WTC11 (cell line): Measurements from ENCODE around the gene PEX6. TPM values are rescaled to one million over a fixed set of nuclear protein-coding genes. Genes with fewer than 3 reads are reported as not detected.
A peak's percentile ranks its signal among the peaks of the same experiment; 100 is the strongest.

Experiments used
- ATAC-seq: fragments of 200-7000 bp; cut with Tn5 transposase; 2 replicates; pipeline ENCODE4 v1.10.0; 2021; ENCODE audit warnings: mild to moderate bottlenecking, moderate library complexity
- CTCF ChIA-PET: fragments of 300-600 bp; sonication (Branson Sonifier 250); formaldehyde crosslinking; loops from one replicate; lab custom pipeline; 2021; ENCODE audit warnings: antibody characterized with exemption; lab: Charles Lee
- POLR2A ChIA-PET: fragments of 350-600 bp; sonication (Branson Sonifier 250); formaldehyde crosslinking; loops from one replicate; lab custom pipeline; 2021; ENCODE audit warnings: antibody characterized with exemption; lab: Charles Lee
- DNase-seq: peaks from one replicate; pipeline ENCODE4 v3.0.0; 2021; ENCODE audit warnings: low spot score
- H3K27ac Mint-ChIP-seq: 2 replicates; pipeline ENCODE4 v1.8.0; 2021; ENCODE audit warnings: mixed read lengths
- H3K27me3 Mint-ChIP-seq: 2 replicates; pipeline ENCODE4 v1.8.0; 2021; ENCODE audit warnings: low read depth, mild to moderate bottlenecking, moderate library complexity, mixed read lengths
- H3K36me3 Mint-ChIP-seq: 2 replicates; pipeline ENCODE4 v1.8.0; 2021; ENCODE audit warnings: mixed read lengths
- H3K4me1 Mint-ChIP-seq: 2 replicates; pipeline ENCODE4 v1.8.0; 2022; ENCODE audit warnings: mixed read lengths
- H3K4me3 Mint-ChIP-seq: 2 replicates; pipeline ENCODE4 v1.8.0; 2021; ENCODE audit warnings: mild to moderate bottlenecking, moderate library complexity, mixed read lengths
- H3K9me3 Mint-ChIP-seq: 2 replicates; pipeline ENCODE4 v1.8.0; 2021; ENCODE audit warnings: mixed read lengths
- CREB1 ChIP-seq: sonication (generic); formaldehyde crosslinking; IDR thresholded peaks from 2 replicates; pipeline ENCODE4 v1.8.0; 2023; ENCODE audit warnings: mild to moderate bottlenecking, missing genetic modification reagents
- EMX1 ChIP-seq: fragments of 250-450 bp; sonication (Bioruptor Pico); IDR thresholded peaks from 2 replicates; pipeline ENCODE4 v1.8.0; 2021; ENCODE audit warnings: mild to moderate bottlenecking
- GRHL2 ChIP-seq: fragments of 250-450 bp; sonication (Bioruptor Pico); IDR thresholded peaks from 2 replicates; pipeline ENCODE4 v1.8.0; 2022; ENCODE audit warnings: mild to moderate bottlenecking, moderate library complexity; ENCODE audit not compliant: insufficient replicate concordance, severe bottlenecking
- NFE2L1 ChIP-seq: sonication (generic); formaldehyde crosslinking; IDR thresholded peaks from 2 replicates; pipeline ENCODE4 v1.8.1; 2023; ENCODE audit warnings: missing genetic modification reagents
- NR1H2 ChIP-seq: sonication (generic); formaldehyde crosslinking; IDR thresholded peaks from 2 replicates; pipeline ENCODE4 v1.9.0; 2021; ENCODE audit warnings: mild to moderate bottlenecking, moderate library complexity, missing genetic modification reagents
- OVOL2 ChIP-seq: fragments of 250-450 bp; sonication (Bioruptor Pico); IDR thresholded peaks from 2 replicates; pipeline ENCODE4 v1.9.0; 2021; ENCODE audit warnings: mild to moderate bottlenecking, borderline replicate concordance
- TCF7 ChIP-seq: sonication (generic); formaldehyde crosslinking; IDR thresholded peaks from 2 replicates; pipeline ENCODE4 v1.8.0; 2022; ENCODE audit warnings: mild to moderate bottlenecking, low read depth, missing genetic modification reagents, moderate library complexity
- ZBTB21 ChIP-seq: sonication (generic); formaldehyde crosslinking; IDR thresholded peaks from 2 replicates; pipeline ENCODE4 v1.8.1; 2023; ENCODE audit warnings: mild to moderate bottlenecking, missing genetic modification reagents, borderline replicate concordance
- ZNF121 ChIP-seq: sonication (generic); formaldehyde crosslinking; IDR thresholded peaks from 2 replicates; pipeline ENCODE4 v1.8.0; 2023; ENCODE audit warnings: missing genetic modification reagents
- ZNF263 ChIP-seq: sonication (generic); formaldehyde crosslinking; IDR thresholded peaks from 2 replicates; pipeline ENCODE4 v1.8.1; 2022; ENCODE audit warnings: low read depth, mild to moderate bottlenecking, moderate library complexity, missing genetic modification reagents
- ZNF317 ChIP-seq: sonication (generic); formaldehyde crosslinking; IDR thresholded peaks from 2 replicates; pipeline ENCODE4 v1.8.1; 2023; ENCODE audit warnings: low read depth, mild to moderate bottlenecking, moderate library complexity, missing genetic modification reagents, borderline replicate concordance
- ZNF423 ChIP-seq: fragments of 250-450 bp; sonication (Bioruptor Pico); IDR thresholded peaks from 2 replicates; pipeline ENCODE4 v2.1.2; 2022; ENCODE audit warnings: mild to moderate bottlenecking, moderate library complexity
- total RNA-seq: library from RNA; stranded (reverse); gene quantifications from 3 replicates; pipeline ENCODE4 v1.2.3, GENCODE V29; 2021
- TF ChIP-seq, protein P1 (sequence below): sonication (generic); formaldehyde crosslinking; IDR thresholded peaks from 2 replicates; pipeline ENCODE4 v1.8.0; 2022; ENCODE audit warnings: missing genetic modification reagents
- TF ChIP-seq, protein P2 (sequence below): sonication (generic); formaldehyde crosslinking; IDR thresholded peaks from 2 replicates; pipeline ENCODE4 v1.8.1; 2022; ENCODE audit warnings: mild to moderate bottlenecking, moderate library complexity, missing genetic modification reagents
- TF ChIP-seq, protein P3 (sequence below): sonication (generic); formaldehyde crosslinking; IDR thresholded peaks from 2 replicates; pipeline ENCODE4 v1.8.0; 2023; ENCODE audit warnings: missing genetic modification reagents, mild to moderate bottlenecking, borderline replicate concordance
- TF ChIP-seq, protein P4 (sequence below): fragments of 250-450 bp; sonication (Bioruptor Pico); IDR thresholded peaks from 2 replicates; pipeline ENCODE4 v1.9.0; 2021; ENCODE audit warnings: mild to moderate bottlenecking
- TF ChIP-seq, protein P5 (sequence below): sonication (generic); formaldehyde crosslinking; IDR thresholded peaks from 2 replicates; pipeline ENCODE4 v1.8.0; 2023; ENCODE audit warnings: mild to moderate bottlenecking, missing genetic modification reagents
- TF ChIP-seq, protein P6 (sequence below): fragments of 200-600 bp; IDR thresholded peaks from 2 replicates; pipeline ENCODE4 v1.8.0; 2022; ENCODE audit warnings: antibody characterized with exemption

The PEX6 gene
- total RNA-seq, 1 experiment from 2014 or later: 8.2 TPM

DNA sequence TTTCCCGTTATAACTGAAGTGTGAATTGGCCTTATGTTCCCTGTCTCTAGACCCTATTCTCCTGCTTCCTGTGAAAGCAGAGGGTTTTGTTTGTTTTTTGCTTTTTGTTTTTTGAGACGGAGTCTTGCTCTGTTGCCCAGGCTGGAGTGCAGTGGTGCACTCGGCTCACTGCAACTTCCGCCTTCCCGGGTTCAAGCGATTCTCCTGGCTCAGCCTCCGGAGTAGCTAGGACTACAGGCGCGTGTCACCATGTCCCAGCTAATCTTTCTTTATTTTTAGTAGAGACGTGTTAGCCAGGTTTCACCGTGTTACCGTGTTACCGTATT lies 19.1 kb downstream of the PEX6 start:
- ATAC-seq: no peak
- Mint-ChIP-seq H3K27ac (no peak overlapping the region), H3K4me3 (peak overlapping the region; percentile 88), H3K9me3 (no peaks in the 10 kb centered on the region), H3K36me3 (no peaks in the 10 kb centered on the region), H3K4me1 (peaks cover 15% of the 10 kb centered on the region; the same call in 1 of the 2 replicates), H3K27me3 (peaks cover 36% of the 10 kb centered on the region)
- POLR2A ChIA-PET: interaction anchor here (1.4 to 2.4 kb wide), 2 partner anchors 19 to 48 kb away, joined by 6 to 8 read pairs; partner anchors contain the start of gene PEX6
- TF ChIP-seq ZNF121 (CRISPR knock-in tag) (peak; percentile 97), NFE2L1 (CRISPR knock-in tag) (no peak), ZNF423 (CRISPR knock-in tag) (no peak), CREB1 (CRISPR knock-in tag) (no peak)
- TF ChIP-seq, protein P1, sequence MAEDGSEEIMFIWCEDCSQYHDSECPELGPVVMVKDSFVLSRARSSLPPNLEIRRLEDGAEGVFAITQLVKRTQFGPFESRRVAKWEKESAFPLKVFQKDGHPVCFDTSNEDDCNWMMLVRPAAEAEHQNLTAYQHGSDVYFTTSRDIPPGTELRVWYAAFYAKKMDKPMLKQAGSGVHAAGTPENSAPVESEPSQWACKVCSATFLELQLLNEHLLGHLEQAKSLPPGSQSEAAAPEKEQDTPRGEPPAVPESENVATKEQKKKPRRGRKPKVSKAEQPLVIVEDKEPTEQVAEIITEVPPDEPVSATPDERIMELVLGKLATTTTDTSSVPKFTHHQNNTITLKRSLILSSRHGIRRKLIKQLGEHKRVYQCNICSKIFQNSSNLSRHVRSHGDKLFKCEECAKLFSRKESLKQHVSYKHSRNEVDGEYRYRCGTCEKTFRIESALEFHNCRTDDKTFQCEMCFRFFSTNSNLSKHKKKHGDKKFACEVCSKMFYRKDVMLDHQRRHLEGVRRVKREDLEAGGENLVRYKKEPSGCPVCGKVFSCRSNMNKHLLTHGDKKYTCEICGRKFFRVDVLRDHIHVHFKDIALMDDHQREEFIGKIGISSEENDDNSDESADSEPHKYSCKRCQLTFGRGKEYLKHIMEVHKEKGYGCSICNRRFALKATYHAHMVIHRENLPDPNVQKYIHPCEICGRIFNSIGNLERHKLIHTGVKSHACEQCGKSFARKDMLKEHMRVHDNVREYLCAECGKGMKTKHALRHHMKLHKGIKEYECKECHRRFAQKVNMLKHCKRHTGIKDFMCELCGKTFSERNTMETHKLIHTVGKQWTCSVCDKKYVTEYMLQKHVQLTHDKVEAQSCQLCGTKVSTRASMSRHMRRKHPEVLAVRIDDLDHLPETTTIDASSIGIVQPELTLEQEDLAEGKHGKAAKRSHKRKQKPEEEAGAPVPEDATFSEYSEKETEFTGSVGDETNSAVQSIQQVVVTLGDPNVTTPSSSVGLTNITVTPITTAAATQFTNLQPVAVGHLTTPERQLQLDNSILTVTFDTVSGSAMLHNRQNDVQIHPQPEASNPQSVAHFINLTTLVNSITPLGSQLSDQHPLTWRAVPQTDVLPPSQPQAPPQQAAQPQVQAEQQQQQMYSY (CRISPR knock-in tag): no peak
- TF ChIP-seq, protein P2, sequence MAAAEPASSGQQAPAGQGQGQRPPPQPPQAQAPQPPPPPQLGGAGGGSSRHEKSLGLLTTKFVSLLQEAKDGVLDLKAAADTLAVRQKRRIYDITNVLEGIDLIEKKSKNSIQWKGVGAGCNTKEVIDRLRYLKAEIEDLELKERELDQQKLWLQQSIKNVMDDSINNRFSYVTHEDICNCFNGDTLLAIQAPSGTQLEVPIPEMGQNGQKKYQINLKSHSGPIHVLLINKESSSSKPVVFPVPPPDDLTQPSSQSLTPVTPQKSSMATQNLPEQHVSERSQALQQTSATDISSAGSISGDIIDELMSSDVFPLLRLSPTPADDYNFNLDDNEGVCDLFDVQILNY: no peak
- DNase-seq: no peak
- CTCF ChIA-PET: interaction anchor here (1.2 to 1.9 kb wide), 6 partner anchors 13 to 183 kb away, joined by 3 to 9 read pairs (median 6); partner anchors contain the start of gene KLHDC3

DNA sequence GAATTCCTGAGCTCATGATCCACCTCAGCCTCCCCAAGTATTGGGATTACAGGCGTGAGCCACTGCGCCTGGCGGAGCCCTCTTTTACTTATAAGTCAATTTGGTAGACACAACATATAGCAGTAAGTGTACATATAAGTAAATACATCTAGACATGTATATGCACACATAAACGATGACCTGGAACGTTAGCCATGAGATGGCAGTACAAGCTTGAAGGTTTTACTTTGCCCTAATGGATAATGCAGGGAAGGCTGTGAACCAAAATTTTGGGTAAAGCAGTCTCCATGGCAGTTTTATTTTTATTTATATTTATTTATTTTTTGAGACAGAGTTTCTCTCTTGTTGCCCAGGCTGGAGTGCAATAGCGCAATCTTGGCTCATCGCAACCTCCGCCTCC lies 20.9 kb downstream of the PEX6 start:
- H3K27me3 Mint-ChIP-seq: peaks cover 36% of the 10 kb centered on the region
- CTCF ChIA-PET: interaction anchor here (0.7 kb wide), 1 partner anchor 47 kb away, joined by 3 read pairs; no protein-coding TSS in a partner anchor
- TF ChIP-seq NR1H2 (CRISPR knock-in tag) (no peak), TCF7 (CRISPR knock-in tag) (no peak), GRHL2 (CRISPR knock-in tag) (no peak), ZBTB21 (no peak), EMX1 (CRISPR knock-in tag) (no peak), ZNF317 (CRISPR knock-in tag) (no peak), OVOL2 (CRISPR knock-in tag) (no peak), ZNF263 (CRISPR knock-in tag) (no peak)
- TF ChIP-seq, protein P3, sequence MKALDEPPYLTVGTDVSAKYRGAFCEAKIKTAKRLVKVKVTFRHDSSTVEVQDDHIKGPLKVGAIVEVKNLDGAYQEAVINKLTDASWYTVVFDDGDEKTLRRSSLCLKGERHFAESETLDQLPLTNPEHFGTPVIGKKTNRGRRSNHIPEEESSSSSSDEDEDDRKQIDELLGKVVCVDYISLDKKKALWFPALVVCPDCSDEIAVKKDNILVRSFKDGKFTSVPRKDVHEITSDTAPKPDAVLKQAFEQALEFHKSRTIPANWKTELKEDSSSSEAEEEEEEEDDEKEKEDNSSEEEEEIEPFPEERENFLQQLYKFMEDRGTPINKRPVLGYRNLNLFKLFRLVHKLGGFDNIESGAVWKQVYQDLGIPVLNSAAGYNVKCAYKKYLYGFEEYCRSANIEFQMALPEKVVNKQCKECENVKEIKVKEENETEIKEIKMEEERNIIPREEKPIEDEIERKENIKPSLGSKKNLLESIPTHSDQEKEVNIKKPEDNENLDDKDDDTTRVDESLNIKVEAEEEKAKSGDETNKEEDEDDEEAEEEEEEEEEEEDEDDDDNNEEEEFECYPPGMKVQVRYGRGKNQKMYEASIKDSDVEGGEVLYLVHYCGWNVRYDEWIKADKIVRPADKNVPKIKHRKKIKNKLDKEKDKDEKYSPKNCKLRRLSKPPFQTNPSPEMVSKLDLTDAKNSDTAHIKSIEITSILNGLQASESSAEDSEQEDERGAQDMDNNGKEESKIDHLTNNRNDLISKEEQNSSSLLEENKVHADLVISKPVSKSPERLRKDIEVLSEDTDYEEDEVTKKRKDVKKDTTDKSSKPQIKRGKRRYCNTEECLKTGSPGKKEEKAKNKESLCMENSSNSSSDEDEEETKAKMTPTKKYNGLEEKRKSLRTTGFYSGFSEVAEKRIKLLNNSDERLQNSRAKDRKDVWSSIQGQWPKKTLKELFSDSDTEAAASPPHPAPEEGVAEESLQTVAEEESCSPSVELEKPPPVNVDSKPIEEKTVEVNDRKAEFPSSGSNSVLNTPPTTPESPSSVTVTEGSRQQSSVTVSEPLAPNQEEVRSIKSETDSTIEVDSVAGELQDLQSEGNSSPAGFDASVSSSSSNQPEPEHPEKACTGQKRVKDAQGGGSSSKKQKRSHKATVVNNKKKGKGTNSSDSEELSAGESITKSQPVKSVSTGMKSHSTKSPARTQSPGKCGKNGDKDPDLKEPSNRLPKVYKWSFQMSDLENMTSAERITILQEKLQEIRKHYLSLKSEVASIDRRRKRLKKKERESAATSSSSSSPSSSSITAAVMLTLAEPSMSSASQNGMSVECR (CRISPR knock-in tag): no peak
- TF ChIP-seq, protein P4, sequence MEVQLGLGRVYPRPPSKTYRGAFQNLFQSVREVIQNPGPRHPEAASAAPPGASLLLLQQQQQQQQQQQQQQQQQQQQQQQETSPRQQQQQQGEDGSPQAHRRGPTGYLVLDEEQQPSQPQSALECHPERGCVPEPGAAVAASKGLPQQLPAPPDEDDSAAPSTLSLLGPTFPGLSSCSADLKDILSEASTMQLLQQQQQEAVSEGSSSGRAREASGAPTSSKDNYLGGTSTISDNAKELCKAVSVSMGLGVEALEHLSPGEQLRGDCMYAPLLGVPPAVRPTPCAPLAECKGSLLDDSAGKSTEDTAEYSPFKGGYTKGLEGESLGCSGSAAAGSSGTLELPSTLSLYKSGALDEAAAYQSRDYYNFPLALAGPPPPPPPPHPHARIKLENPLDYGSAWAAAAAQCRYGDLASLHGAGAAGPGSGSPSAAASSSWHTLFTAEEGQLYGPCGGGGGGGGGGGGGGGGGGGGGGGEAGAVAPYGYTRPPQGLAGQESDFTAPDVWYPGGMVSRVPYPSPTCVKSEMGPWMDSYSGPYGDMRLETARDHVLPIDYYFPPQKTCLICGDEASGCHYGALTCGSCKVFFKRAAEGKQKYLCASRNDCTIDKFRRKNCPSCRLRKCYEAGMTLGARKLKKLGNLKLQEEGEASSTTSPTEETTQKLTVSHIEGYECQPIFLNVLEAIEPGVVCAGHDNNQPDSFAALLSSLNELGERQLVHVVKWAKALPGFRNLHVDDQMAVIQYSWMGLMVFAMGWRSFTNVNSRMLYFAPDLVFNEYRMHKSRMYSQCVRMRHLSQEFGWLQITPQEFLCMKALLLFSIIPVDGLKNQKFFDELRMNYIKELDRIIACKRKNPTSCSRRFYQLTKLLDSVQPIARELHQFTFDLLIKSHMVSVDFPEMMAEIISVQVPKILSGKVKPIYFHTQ (CRISPR knock-in tag): no peak
- TF ChIP-seq, protein P5, sequence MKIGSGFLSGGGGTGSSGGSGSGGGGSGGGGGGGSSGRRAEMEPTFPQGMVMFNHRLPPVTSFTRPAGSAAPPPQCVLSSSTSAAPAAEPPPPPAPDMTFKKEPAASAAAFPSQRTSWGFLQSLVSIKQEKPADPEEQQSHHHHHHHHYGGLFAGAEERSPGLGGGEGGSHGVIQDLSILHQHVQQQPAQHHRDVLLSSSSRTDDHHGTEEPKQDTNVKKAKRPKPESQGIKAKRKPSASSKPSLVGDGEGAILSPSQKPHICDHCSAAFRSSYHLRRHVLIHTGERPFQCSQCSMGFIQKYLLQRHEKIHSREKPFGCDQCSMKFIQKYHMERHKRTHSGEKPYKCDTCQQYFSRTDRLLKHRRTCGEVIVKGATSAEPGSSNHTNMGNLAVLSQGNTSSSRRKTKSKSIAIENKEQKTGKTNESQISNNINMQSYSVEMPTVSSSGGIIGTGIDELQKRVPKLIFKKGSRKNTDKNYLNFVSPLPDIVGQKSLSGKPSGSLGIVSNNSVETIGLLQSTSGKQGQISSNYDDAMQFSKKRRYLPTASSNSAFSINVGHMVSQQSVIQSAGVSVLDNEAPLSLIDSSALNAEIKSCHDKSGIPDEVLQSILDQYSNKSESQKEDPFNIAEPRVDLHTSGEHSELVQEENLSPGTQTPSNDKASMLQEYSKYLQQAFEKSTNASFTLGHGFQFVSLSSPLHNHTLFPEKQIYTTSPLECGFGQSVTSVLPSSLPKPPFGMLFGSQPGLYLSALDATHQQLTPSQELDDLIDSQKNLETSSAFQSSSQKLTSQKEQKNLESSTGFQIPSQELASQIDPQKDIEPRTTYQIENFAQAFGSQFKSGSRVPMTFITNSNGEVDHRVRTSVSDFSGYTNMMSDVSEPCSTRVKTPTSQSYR (CRISPR knock-in tag): no peak
- TF ChIP-seq, protein P6, sequence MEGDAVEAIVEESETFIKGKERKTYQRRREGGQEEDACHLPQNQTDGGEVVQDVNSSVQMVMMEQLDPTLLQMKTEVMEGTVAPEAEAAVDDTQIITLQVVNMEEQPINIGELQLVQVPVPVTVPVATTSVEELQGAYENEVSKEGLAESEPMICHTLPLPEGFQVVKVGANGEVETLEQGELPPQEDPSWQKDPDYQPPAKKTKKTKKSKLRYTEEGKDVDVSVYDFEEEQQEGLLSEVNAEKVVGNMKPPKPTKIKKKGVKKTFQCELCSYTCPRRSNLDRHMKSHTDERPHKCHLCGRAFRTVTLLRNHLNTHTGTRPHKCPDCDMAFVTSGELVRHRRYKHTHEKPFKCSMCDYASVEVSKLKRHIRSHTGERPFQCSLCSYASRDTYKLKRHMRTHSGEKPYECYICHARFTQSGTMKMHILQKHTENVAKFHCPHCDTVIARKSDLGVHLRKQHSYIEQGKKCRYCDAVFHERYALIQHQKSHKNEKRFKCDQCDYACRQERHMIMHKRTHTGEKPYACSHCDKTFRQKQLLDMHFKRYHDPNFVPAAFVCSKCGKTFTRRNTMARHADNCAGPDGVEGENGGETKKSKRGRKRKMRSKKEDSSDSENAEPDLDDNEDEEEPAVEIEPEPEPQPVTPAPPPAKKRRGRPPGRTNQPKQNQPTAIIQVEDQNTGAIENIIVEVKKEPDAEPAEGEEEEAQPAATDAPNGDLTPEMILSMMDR: no peak

More for the DNA sequence above, 20.9 kb downstream of the PEX6 start:
- Mint-ChIP-seq H3K9me3 (no peaks in the 10 kb centered on the region), H3K4me1 (peaks cover 15% of the 10 kb centered on the region; the same call in 1 of the 2 replicates), H3K27ac (no peak overlapping the region), H3K36me3 (no peaks in the 10 kb centered on the region), H3K4me3 (no peak overlapping the region)
- POLR2A ChIA-PET: interaction anchor here (0.6 kb wide), 1 partner anchor 27 kb away, joined by 6 read pairs; no protein-coding TSS in a partner anchor
- ATAC-seq (no peak), DNase-seq (no peak)
